Nephron progenitor cell (in vitro differentiated cells): ENCODE measurements around the gene CRYBB3.

ENCODE experiments used
- DNase-seq: peaks from one replicate; pipeline ENCODE4 v3.0.0; 2021
- H3K27ac Mint-ChIP-seq: 2 replicates; pipeline ENCODE4 v1.8.0; 2021; ENCODE audit warnings: mild to moderate bottlenecking, moderate library complexity, mixed read lengths
- H3K27me3 Mint-ChIP-seq: 2 replicates; pipeline ENCODE4 v1.8.0; 2021; ENCODE audit warnings: mild to moderate bottlenecking, low read depth, mixed read lengths; ENCODE audit not compliant: poor library complexity
- H3K36me3 Mint-ChIP-seq: 2 replicates; pipeline ENCODE4 v1.8.0; 2021; ENCODE audit warnings: low read depth, mixed read lengths
- H3K4me1 Mint-ChIP-seq: 2 replicates; pipeline ENCODE4 v1.8.0; 2021; ENCODE audit warnings: mixed read lengths
- H3K4me3 Mint-ChIP-seq: 2 replicates; pipeline ENCODE4 v1.8.0; 2021; ENCODE audit warnings: mild to moderate bottlenecking, moderate library complexity, mixed read lengths
- H3K9me3 Mint-ChIP-seq: 2 replicates; pipeline ENCODE4 v1.8.0; 2021; ENCODE audit warnings: mild to moderate bottlenecking, moderate library complexity, mixed read lengths
- CTCF ChIP-seq: fragments of 200-600 bp; sonication (generic); IDR thresholded peaks from 2 replicates; pipeline ENCODE4 v1.5.0; 2021; ENCODE audit warnings: antibody characterized with exemption

The CRYBB3 gene

GRCh38 chr22:25166266-25167040, 33.2 kb upstream of the CRYBB3 start:
- H3K9me3 Mint-ChIP-seq = no peaks in the 10 kb centered on the region
- H3K27me3 Mint-ChIP-seq = no peaks in the 10 kb centered on the region
- no peak for TF ChIP-seq CTCF
- DNase-seq = no peak
- H3K4me3 Mint-ChIP-seq = no peak overlapping the region
- H3K4me1 Mint-ChIP-seq = peaks cover 12% of the 10 kb centered on the region
- no peaks in the 10 kb centered on the region for H3K36me3 Mint-ChIP-seq
- no peak overlapping the region for H3K27ac Mint-ChIP-seq

GRCh38 chr22:25167082-25167481, 32.6 kb upstream of the CRYBB3 start:
- H3K4me1 Mint-ChIP-seq = peaks cover 12% of the 10 kb centered on the region
- no peaks in the 10 kb centered on the region for H3K9me3 Mint-ChIP-seq
- H3K4me3 Mint-ChIP-seq = no peak overlapping the region

GRCh38 chr22:25167834-25168601, 31.6 kb upstream of the CRYBB3 start:
- H3K27me3 Mint-ChIP-seq = no peaks in the 10 kb centered on the region
- no peak overlapping the region for H3K27ac Mint-ChIP-seq
- no peaks in the 10 kb centered on the region for H3K9me3 Mint-ChIP-seq
- peaks cover 12% of the 10 kb centered on the region for H3K4me1 Mint-ChIP-seq
- no peak overlapping the region for H3K4me3 Mint-ChIP-seq
- DNase-seq = no peak
- H3K36me3 Mint-ChIP-seq = no peaks in the 10 kb centered on the region
- no peak for TF ChIP-seq CTCF

More at GRCh38 chr22:25167082-25167481, 32.6 kb upstream of the CRYBB3 start:
- H3K27ac Mint-ChIP-seq = no peak overlapping the region
- no peak for TF ChIP-seq CTCF
- no peaks in the 10 kb centered on the region for H3K27me3 Mint-ChIP-seq
- DNase-seq = no peak
- H3K36me3 Mint-ChIP-seq = no peaks in the 10 kb centered on the region

DNA sequence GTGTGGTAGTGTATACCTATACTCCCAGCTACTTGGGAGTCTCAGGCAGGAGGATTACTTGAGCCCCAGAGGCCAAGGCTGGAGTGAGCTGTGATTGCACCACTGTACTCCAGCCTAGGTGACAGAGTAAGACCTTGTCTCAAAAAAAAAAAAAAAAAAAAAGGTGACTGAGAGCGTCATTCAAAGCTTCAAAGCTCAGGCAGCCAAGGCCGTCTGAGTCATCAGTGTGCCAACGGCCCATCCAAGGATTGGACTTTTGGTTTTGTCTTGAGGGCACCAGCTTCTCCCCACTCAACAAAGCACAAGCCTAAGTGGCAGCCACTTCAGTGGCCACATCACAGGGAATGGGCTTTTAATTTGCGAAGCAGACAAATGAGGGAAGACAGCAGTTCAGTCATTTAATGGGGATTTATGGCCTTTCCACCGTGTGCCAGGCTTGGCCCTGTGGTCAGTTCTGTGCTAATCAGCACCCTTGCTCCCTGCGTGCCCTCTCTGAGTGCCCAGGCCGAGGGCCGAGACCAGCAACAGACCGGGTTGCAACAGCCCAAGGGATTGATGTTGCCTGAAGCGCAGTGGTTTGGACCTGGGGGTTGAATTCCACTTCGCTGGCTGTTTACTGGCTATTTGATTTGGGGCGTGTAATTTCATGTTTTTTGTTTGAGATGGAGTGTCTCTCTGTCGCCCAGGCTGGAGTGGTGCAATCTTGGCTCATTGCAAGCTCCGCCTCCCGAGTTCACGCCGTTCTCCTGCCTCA, 30.2 kb upstream of the CRYBB3 start:
- H3K4me1 Mint-ChIP-seq = peaks cover 12% of the 10 kb centered on the region
- TF ChIP-seq CTCF = no peak
- no peak overlapping the region for H3K4me3 Mint-ChIP-seq
- peak overlapping the region; percentile 36 for H3K27ac Mint-ChIP-seq
- no peak for DNase-seq
- no peaks in the 10 kb centered on the region for H3K27me3 Mint-ChIP-seq
- H3K36me3 Mint-ChIP-seq = no peaks in the 10 kb centered on the region
- no peaks in the 10 kb centered on the region for H3K9me3 Mint-ChIP-seq

- H3K27ac Mint-ChIP-seq = no peak overlapping the region
- H3K4me1 Mint-ChIP-seq = peaks cover 12% of the 10 kb centered on the region
- H3K9me3 Mint-ChIP-seq = no peaks in the 10 kb centered on the region
- H3K27me3 Mint-ChIP-seq = peaks cover under 1% of the 10 kb centered on the region
- H3K4me3 Mint-ChIP-seq = no peak overlapping the region
- DNase-seq = no peak
- H3K36me3 Mint-ChIP-seq = no peaks in the 10 kb centered on the region
- TF ChIP-seq CTCF = no peak
Observed at GRCh38 chr22:25170426-25170980, 29.2 kb upstream of the CRYBB3 start.
